ENCODE results near the gene SEC61G.
A peak's percentile ranks its signal among the peaks of the same experiment; 100 is the strongest.

Gene SEC61G

DNA sequence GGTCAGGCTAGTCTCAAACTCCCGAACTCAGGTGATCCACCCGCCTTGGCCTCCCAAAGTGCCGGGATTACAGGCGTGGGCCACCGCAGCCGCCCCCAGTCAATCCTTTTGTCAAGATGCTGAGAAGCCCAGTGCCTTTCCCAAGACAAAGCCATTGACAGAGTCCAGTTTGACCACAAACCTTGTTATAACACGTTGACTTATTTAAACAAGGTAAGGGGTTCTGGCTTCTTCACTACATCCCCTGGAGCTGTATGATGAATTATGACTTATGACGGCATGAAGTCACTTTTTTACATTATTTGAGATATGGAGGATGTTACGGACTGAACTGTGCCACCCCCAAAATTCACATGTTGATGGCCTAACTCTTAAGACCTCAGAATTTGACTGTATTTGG is 5.8 kb upstream of the SEC61G start:
- DNase-seq = no peak

- no peak for DNase-seq
Measured at GRCh38 chr7:54757711-54758110, 1.3 kb downstream of the SEC61G start.

- DNase-seq = no peak
Measured at GRCh38 chr7:54749200-54749599, 9.8 kb downstream of the SEC61G start.

- no peak for DNase-seq
Measured at GRCh38 chr7:54747234-54747633, 11.8 kb downstream of the SEC61G start.

GRCh38 chr7:54743580-54743979 is 15.4 kb downstream of the SEC61G start:
- DNase-seq = no peak

DNA sequence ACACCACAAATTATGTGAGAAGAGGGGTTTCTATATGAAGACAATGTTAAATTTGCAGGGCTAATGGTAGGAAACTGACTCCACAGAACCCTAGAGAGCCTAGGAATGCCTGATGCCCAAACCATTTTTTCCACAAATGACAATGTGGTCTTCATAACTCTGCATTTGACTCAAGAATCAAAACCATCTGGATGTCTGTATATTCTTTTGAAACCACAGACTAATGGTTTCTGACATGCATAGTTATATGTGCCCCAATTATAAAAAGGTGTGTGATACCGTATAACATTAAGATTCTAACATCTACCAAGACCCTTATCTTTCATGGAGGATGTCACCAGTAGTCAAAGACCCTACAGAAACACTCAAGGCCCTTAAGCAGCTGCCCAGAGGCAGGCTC is 20.3 kb downstream of the SEC61G start:
- peak; percentile 52 for DNase-seq

GRCh38 chr7:54729107-54729506 is 29.9 kb downstream of the SEC61G start:
- DNase-seq = no peak

DNA sequence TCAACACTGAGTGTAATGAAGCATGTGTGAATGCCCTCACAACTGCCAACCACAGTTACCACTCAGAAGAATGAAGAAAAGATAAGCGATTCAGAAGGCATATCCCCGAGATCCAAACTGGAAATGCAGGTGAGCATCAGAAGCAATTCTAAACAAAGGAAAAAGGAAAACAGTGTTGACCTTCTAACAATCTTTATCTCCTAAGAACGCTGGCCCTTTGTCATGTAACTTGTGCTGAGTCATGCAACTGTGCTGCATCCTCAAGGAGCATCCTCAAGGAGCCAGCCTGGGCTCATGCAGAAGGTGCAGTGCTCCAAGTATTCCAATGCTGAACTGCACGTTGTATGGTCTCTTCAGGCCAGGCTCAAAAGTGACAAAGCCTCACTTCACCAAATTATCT is 30.6 kb downstream of the SEC61G start:
- DNase-seq = no peak

DNA sequence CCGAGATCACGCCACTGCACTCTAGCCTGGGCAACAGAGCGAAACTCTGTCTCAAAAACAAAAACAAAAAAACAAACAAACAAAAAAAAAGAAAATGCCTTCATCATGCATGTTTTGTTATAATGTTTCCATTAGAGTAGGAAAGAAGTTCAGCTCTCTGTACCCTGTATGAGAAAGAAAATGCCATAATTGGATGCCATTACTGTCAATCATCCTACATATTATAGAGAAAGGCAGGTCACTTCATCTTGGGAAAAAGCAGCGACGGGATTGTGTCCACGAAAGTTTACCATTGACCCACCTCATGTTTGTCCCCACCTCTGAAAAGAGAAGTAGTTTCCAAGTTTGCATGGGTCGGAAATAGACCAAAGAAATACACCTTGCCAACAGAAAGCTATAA is 33.8 kb downstream of the SEC61G start:
- no peak for DNase-seq

- DNase-seq = no peak
Measured at GRCh38 chr7:54722502-54722901, 36.5 kb downstream of the SEC61G start.

- no peak for DNase-seq
Measured at GRCh38 chr7:54722026-54722425, 37.0 kb downstream of the SEC61G start.

- no peak for DNase-seq
Measured at GRCh38 chr7:54719974-54720373, 39.0 kb downstream of the SEC61G start.

DNA sequence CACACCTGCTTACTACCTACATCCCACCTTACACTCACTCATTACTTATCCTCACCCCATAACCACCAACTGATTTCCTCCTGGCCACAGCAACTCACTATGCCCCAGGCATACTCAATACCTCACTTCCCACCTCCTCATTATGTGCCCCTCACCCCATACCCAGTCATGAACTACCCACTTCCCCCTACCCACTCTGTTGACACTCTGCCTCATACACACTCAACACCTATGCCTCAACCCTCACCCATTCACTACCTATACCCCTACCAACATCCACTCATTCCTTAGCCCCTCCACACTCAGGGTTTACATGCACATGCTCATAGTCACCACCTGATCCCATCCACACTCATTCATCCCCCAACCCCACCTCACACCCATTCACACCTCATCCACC is 39.6 kb downstream of the SEC61G start:
- DNase-seq = no peak

- DNase-seq = no peak
Measured at GRCh38 chr7:54712820-54713219, 46.2 kb downstream of the SEC61G start.

GRCh38 chr7:54711900-54712595 is 47.0 kb downstream of the SEC61G start:
- no peak for DNase-seq

DNA sequence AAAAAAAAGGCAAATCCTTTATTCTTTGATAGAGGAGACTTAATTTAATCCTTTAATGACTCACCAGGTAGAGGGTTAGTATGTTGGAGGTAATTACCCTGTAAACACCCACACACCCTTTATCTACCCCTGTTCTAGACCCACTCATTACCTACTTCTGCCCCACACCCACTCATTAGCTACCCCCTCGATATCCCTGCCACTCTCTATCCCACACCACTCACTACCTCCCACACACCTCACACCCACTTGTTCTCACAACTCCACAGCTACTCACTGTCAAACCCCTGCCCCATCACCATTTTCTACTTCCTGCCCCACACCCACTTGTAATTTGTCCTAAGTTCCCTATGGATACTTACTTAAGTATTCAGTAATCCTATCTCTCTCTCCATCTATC is 49.7 kb downstream of the SEC61G start:
- DNase-seq = no peak

DNA sequence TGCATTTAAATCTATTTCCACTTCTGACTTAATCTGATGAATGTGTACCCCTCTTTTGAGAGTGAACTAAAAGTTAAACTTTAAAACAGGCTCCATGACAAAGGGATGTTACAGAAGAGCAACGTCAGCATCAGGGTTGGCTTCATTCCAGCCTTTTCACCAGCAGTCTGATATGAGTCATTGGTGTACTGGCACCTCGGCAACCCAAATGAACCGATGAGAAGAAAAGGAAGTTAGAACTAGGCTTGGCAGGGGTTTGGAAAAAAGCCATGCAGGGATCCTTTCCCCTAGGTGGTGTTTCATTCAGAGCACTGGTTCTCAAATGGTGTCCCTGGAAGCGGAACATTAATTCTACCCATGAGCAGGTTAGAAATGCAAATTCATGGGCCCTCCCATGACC is 53.6 kb downstream of the SEC61G start:
- no peak for DNase-seq

GRCh38 chr7:54704851-54705250 is 54.2 kb downstream of the SEC61G start:
- no peak for DNase-seq
